ENCODE results near the gene EGLN3.
"Not testable (repeated sequence)": the region's sequence is repeated elsewhere in the genome, so short reads cannot be mapped to it uniquely, and the experiment has no call there.

Gene EGLN3

DNA sequence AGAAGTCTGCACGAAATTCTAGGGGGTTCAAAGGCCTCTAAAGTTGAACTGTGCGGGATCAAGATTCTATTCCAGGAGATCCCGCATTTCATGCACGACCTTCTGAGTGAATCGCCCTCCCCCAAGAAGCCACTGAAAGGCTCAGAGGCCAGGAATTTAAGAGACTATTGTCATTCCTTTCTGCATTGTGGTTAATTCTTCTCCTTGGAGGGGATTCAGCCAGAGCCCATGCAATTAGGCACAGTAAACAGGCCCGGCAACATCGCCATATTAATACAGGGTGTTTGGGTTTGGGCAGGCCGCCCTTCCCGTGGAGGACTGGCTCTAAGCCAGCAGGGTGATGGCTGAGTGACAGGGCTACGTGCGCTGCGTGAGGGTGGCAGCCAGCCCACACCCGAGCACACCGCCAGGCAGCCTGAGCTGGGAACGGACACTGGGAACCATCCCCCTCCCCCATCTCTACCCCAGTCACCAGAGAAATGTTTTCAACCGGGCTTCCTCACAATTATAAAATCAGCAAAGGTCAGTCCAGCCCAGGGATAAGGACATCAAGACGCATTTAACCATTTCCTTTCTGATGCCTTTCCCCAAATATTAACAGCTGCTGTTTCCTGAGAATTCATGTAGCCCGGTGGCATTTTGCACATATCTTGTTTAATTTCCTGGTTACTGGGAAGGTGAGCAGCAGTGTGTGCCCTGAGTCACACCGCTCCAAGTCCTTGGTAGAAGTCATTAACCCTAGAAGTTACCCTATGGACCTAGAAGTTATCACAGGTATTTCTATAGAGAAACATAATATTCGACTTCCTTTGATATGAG lies 12.5 kb downstream of the EGLN3 start:
- no peak for DNase-seq (ENCODE audit: low read depth in 2 of 2, low spot score in 1 of 2)

DNA sequence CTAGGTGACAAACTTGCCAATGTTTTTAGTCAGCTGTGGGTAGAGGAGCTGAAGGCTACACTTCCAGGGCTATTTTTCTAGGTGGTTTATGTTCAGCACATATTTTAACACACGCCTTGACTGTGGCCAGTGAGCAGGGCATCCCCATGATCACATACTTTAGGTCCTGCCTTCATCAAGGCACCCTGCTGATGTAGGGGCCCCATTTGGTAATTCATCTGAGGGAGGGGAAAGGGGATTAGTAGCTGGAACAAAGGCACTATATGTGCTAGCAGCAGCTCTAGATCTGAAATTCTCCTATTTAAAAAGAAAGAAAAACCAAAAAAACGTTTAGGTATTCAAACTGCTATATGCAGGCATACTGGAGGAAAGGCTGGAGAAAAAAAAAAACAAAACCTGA lies 14.5 kb downstream of the EGLN3 start:
- no peak for DNase-seq (ENCODE audit: low read depth in 2 of 2, low spot score in 1 of 2)

DNA sequence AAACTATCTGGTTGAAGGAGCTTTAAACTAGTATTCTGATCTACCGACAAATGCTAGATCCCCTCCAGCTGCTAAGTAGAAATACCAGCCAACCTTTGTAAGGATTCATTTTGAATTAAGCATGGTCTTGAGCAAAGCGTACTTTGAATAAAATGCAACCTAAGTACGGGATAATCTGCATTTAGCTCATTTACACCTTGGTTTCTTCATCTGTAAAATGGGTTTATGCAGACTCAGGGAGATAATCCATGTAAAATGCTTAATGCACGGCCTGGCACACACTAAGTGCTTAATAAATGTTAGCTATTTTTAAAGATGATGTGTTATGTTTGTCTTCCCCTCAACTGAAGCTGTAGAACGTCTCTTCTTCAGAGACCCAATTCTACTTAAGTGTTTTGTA lies 15.9 kb downstream of the EGLN3 start:
- DNase-seq (ENCODE audit: low read depth in 2 of 2, low spot score in 1 of 2) = no peak

DNA sequence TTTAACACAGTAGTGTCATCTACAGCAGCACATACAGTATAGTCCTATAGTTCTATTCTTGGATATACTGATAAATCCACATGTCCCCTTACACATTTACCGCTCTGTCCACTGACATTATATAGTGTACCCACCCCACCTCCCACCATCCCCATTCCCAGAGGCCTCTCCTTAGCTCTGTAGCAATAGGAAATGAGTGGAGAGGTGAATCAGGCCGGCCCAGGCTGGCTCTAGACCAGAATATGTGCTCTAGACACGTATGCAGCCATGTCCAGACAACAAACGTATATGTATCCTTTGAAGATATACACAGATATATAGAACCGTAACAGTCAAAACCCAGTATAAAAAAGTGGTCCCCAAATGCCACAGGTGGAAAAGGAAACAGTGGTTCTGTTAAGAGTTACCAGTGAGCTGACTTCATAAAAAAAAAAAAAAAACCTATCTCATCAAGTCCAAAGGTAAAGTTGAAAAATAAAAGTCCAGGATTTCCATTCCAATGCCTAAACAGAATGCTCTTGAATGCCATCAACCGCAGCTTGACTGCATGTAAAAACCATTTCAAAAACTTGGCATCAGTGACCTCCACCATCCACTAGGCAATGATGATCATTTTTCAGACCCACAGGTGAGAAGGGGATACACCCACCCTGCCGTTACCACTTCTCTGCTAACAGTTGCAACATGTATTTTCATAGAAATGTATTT lies 16.7 kb downstream of the EGLN3 start:
- DNase-seq (ENCODE audit: low read depth in 2 of 2, low spot score in 1 of 2) = no peak

DNA sequence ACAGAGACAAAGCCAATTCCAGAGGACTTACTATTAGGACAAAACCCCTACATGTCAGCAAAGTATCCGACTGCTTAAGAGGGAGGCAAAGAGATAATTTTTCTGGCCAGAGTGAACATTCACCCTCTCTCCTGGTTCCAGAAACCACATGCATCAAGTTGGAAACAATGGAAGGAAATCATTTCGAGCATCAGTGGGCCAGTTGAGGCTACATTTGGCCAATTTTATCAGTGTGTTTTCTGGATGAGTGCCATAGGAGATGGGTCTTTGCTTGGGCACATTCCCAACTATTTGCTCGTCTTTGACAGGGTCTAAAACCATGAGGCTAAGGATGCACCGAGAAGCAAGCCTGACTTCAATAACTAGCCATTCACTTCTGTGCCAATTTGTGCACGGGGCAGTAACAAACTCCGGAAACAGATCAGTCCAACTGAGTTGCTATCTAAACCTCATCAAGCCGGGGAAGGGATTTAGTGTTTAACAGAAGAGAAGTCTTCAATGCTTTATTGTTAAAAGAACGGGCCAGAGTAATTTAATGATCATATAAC lies 17.4 kb downstream of the EGLN3 start:
- DNase-seq (ENCODE audit: low read depth in 2 of 2, low spot score in 1 of 2) = no peak

DNA sequence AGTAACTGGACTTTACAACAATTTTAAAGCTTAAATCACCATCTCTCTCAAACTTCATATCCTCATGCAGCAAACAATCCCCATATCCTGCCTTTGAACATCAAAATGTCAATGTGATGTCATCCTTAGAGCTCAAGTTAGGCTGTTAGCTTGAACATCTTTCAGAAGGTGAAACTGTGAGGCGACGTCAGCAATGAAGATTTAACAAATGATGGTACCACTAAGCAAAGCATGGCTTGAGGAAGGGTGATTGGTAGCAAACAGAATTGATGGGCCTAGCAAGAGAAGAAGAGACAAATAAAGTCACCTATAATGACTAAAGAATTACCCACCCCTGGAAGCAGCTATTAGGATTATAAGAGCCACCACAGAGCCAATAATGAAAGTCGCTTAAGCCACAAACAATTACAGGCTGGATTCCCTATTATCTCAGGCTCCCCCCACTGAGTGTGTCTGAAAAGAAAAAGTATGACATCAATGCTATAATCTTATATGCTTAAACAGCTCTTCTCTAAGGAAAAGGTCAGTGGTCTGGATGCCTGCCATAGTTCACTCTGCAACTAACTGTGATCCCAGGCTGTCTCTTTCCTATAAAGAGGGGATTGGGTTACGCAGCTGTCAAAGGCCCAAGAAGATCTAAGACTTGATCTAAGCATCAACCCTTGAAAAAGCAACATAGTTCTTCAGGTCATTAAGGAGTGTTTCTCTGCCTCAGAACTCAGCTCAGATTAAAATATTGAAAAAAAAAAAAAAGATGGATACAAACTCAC lies 18.1 kb downstream of the EGLN3 start:
- no peak for DNase-seq (ENCODE audit: low read depth in 2 of 2, low spot score in 1 of 2)

DNA sequence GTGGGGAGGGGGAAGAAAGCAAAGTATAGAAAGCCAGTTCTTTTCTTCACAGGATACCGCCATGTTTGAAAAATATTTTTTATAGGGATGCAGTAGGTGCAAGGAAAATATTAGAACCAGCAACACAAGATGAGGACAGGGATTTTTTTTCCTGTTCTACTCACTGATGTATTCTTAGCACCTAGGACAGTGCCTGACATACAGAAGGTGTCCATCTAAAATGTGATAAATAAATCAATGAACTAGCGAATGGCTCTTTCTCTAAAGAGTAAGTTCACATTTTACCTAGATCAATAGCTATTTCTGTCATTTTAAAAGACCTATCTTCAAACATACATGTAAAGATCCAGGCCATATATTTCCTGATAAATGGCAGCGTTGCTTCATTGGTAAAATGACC lies 18.8 kb downstream of the EGLN3 start:
- DNase-seq (ENCODE audit: low read depth in 2 of 2, low spot score in 1 of 2) = no peak

DNA sequence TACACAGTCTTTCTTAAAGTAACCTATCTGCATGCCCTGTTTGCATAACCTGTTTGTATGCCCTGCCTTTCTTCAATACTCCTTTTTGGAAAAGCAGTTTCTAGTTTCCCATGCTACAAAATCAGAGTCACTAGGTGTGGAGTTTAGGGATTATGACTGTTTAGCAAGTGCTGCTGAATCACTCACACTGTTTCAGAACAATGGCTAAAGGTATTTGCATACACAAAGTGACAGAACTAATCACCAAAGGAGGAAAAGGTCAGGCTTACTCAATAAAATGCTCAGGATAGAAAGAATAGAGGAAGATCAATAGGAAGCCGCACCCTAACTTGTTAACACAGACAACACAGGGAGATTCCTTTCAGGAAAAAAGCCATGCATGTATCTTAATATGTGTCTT lies 19.4 kb downstream of the EGLN3 start:
- no peak for DNase-seq (ENCODE audit: low read depth in 2 of 2, low spot score in 1 of 2)

DNA sequence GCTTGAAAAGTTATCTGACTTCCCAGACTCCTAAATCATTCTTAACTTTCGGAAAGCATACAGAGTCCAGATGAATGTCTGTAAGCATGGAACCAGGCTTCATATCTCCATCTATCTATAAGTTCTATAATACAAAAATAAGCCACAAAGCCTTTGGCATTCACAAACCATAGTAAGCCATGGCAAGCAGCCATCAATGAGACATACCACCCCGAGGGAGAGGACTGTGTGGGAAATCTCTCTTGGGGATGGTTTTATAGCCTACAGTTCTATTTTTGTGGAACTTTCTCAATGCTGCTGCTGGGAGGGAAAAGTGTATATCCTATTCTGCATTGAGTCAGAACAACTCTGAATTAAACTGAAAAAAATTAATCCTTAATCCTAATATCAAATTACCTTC lies 20.4 kb downstream of the EGLN3 start:
- DNase-seq (ENCODE audit: low read depth in 2 of 2, low spot score in 1 of 2) = no peak

DNA sequence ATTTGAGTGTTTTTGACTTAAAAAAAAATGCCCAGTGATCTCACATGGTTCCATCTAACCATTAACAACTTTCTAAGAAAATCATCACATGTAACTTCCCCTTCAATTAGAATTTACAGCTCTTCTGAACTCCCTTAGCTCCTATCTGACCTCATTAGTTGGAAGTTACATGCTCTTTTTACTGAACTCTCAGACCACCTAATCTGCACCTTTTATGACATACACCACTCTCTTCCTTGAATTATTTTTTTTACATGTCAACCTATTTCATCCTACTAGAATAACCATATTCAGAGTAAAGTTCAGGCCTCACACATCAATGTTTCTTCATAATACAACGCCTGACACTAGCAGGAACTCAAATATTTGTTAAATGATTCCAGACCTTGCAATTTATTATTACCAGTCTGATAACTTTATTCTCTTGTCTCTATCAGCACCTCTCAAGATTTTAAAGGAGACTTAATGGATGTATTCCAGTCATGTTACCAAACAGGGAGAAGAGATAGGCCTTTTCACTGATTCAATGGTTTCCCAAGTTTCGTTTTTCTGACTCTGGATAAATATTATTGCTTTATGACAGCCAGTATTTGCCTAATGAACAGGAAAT lies 21.0 kb downstream of the EGLN3 start:
- no peak for DNase-seq (ENCODE audit: low read depth in 2 of 2, low spot score in 1 of 2)

DNA sequence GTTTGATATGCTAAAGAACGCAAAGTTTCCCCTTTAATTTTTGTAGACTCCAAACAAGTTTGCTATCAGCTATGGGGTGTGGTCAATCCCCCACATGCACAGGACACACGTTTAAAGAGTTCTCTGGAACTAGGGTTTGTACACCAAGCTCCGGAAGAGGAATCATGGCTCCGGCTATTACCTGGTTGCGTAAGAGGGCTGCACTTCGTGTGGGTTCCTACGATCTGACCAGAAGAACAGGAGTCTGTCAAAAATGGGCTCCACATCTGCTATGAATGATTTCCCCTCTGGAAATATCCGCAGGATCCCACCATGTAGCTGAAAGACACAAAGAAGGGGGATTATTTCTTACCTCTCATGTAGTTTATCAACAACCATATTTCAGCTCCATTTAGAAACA lies 22.0 kb downstream of the EGLN3 start:
- DNase-seq (ENCODE audit: low read depth in 2 of 2, low spot score in 1 of 2) = no peak

DNA sequence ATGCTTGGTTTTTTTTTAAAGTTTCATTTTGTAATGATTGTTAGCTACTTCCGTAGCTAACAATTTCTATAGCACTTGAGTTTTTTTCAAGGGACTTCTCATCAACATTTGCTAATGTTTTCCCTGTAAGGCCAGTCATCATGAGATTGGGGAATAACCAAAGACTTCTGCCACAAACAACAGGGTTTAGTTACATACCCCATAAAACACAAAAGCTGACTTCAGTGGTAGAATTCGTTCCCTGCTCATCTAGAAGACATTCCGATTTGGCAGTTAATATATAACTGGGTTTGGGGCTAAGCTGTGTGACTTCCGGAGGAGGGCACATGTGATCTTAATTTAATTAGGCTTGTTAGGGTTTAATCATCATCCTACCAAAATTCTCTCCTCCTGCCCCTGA lies 22.9 kb downstream of the EGLN3 start:
- DNase-seq (ENCODE audit: low read depth in 2 of 2, low spot score in 1 of 2) = no peak

DNA sequence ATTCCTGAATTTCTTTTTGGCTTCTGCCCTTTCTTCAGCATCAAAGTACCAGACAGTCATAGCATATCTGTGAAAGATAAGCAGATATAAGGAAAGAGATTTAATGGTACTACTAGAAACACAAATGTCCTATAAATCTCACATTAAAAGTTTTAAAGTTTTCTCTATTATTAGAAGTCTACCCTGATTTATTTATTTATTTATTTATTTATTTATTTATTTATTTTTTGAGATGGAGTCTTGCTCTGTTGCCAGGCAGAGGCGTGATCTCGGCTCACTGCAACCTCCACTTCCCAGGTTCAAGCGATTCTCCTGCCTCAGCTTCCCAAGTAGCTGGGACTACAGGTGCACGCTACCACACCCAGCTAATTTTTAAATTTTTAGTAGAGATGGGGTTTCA lies 23.9 kb downstream of the EGLN3 start:
- not testable (repeated sequence) for DNase-seq (ENCODE audit: low read depth in 2 of 2, low spot score in 1 of 2)

DNA sequence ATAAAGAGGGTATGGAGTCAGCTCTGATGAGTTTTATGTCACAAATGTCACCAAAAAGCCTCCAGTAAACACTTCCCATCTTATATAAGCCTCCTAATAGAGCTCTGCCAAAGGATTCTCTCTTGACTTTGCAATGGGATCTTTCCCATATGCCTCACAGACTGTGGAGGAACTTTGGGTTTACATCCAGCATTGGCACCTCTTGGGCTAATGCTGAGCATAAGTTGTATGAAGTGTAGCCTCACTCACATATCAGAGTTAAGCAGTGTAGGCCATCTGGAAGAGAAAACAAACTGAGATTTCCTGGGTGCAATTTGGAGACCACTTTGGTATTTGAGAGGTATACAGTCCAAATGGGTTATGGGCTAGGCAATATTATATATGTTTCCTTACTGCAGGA lies 24.9 kb downstream of the EGLN3 start:
- DNase-seq (ENCODE audit: low read depth in 2 of 2, low spot score in 1 of 2) = no peak

DNA sequence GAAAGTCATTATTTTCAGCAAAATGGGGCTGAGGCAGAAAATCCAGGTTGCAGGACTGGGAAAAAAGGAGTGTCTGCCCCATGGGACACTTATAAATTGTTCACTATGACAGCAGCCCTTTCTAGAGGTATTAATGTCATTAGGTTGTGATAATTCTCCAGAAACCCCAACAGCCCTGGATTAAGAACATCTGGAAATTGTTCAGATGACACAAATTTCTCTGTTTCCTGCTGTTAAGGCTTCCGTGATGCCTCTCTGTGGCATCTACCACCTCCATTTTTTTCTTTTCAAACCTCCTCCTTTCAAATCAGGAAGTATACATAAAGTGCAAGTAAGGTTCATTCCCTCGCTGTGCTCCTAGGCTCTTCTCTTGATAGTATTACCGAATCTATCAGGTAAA lies 25.6 kb downstream of the EGLN3 start:
- no peak for DNase-seq (ENCODE audit: low read depth in 2 of 2, low spot score in 1 of 2)

DNA sequence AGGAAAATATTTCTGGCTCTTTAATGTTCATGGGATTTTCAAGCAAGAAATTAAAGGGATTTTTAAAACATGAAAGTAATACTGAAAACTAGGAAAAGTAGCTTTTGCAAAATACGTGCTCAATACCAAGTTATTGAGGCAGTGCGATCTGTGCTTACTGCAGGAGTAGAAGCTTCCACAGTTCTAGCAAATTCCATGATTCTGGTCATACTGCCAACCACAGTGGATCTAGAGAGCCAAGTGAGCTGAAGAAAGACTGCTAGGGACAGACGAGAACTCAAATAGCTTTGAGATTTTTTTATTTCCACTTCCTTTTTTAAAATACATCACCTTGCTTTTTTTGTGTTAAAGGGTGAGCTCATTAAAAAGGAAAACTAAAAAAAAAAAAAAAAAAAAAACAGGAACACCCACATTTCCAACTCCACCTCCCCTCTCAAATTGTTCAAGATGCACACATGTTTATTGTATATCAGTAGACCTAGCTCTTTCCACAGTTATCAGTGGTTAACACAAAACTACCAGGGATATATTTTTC lies 26.2 kb downstream of the EGLN3 start:
- DNase-seq (ENCODE audit: low read depth in 2 of 2, low spot score in 1 of 2) = no peak

DNA sequence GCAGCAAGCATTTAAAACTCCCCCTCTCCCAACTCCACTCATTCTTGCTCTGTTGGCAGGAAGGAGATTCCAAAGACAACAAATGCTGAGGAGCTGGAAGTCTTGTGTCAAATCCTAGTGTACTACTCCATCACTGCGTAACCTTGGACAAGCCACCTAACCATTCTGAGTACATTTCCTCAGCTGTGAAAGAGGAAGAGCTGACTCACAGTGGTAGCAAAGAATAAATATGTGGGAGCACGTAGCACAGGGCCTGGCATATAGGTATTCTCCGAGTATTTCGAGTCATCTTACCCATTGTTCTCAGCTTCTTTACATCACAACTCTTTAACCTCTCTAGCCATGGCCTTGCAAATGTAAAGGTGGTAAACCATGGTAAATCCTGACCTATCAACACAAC lies 28.7 kb downstream of the EGLN3 start:
- DNase-seq (ENCODE audit: low read depth in 2 of 2, low spot score in 1 of 2) = no peak

DNA sequence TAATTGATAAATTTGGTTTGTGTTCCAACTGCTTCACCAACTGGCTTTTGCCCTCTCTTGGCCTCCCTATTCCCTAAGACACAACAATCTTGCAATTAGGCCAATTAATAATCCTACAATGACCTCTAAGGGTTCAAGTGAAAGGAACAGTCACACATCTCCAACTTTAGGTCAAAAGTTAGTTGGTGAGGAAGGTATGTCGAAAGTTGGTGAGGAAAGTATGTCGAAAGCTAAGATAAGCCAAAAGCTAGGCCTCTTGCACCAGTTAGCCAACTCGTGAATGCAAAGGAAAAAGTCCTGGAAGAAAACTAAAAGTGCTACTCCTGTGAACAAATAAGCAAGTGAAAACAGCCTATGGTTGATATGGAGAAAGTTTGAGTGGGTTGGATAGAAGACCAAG lies 32.6 kb downstream of the EGLN3 start:
- DNase-seq (ENCODE audit: low read depth in 2 of 2, low spot score in 1 of 2) = no peak

DNA sequence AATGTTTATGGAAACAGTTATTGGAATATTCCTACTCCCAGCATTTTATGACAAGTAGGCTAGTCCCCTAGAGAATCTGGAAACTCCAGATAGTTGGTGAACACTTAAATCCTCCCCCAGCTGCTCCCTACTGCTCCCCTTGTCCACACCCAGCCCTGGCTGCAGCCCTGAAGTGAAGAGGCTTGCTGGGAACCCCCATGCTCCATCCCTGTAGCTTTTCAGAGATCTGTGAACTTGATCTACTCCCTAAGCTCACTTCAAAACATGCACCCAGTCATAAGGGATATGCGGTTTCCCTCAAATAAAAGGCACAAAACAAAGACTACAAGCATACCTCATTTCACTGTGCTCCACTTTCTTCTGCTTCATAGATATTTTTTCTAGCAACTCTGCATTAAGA lies 33.2 kb downstream of the EGLN3 start:
- DNase-seq (ENCODE audit: low read depth in 2 of 2, low spot score in 1 of 2) = no peak

DNA sequence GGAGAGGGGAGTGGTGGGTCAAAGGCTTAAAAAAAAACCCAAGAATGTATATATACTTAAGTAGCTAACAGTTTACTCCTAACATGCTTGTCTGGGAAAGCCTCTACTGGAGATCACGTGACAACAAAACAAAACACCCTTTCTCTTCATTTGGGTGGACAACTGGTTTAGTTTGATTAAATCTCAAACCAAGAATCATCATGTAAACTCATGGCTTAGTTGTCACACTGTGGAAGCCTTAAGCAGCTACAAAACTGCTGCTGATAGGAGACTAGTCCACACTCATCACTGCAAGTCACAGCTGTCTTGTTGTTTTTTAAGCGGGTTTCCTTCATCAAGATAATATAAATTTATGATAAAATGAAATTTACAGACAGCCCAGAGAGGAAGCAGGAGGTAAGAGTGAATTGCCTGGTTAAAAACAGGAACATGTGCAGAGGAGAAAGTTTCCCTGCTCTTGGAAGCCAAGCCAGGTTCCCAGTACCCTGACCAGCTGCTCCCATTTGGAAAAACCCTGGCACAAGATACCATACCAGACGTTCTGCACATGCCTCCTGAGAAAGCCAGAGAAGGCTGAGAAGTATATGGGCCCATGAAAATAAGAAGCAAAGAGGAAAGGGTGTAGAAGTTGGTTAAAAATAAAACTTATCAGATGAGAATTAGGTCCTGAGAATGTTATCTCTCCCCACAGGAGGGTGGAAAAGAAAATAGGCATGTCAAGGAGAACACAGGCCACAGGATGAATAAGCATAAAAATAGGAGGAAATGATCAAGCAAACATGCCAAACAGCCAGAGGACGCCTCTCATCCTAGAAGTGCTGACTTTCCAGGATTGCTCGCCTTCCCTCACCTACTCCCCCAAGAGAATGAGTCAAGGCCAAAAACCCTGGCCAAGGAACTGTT lies 34.0 kb downstream of the EGLN3 start:
- no peak for DNase-seq (ENCODE audit: low read depth in 2 of 2, low spot score in 1 of 2)
